GM12865 (cell line): Measurements from ENCODE around the gene CACNA1S.

ENCODE experiments used
- DNase-seq: peaks from one replicate; pipeline ENCODE4 v3.0.0; 2010; ENCODE audit warnings: low read depth
- H3K4me3 ChIP-seq: 2 replicates; pipeline ENCODE4 v1.5.1; 2011; ENCODE audit warnings: mild to moderate bottlenecking, low read depth, low read length, control low read depth
- CTCF ChIP-seq: IDR thresholded peaks from 2 replicates; pipeline ENCODE4 v1.5.1; 2011; ENCODE audit warnings: low read length, control low read depth, low read depth, inconsistent platforms; ENCODE audit not compliant: insufficient read depth; ENCODE audit errors: missing control alignments

The CACNA1S gene

GRCh38 chr1:201104141-201104540 is 8.1 kb downstream of the CACNA1S start:
- no peak overlapping the region for H3K4me3 ChIP-seq
- TF ChIP-seq CTCF, result no peak
- no peak for DNase-seq

- DNase-seq, result no peak
- no peak overlapping the region for H3K4me3 ChIP-seq
- TF ChIP-seq CTCF, result no peak
Measured at GRCh38 chr1:201103666-201104065, 8.6 kb downstream of the CACNA1S start.

- no peak overlapping the region for H3K4me3 ChIP-seq
- no peak for TF ChIP-seq CTCF
- no peak for DNase-seq
Measured at GRCh38 chr1:201100169-201100930, 11.9 kb downstream of the CACNA1S start.

- no peak overlapping the region for H3K4me3 ChIP-seq
- no peak for DNase-seq
- TF ChIP-seq CTCF, result no peak
Measured at GRCh38 chr1:201098992-201099677, 13.1 kb downstream of the CACNA1S start.

GRCh38 chr1:201096977-201097856 is 15.0 kb downstream of the CACNA1S start:
- no peak for TF ChIP-seq CTCF

GRCh38 chr1:201096041-201096461 is 16.2 kb downstream of the CACNA1S start:
- DNase-seq, result peak; percentile 24
- H3K4me3 ChIP-seq, result no peak overlapping the region
- TF ChIP-seq CTCF, result no peak

More at GRCh38 chr1:201096977-201097856, 15.0 kb downstream of the CACNA1S start:
- H3K4me3 ChIP-seq, result no peak overlapping the region
- DNase-seq, result no peak
